K562 (cell line): ENCODE data around the gene FAM234B. TPM values are rescaled to one million over a fixed set of nuclear protein-coding genes. Genes with fewer than 3 reads are reported as not detected.

Source experiments
- ATAC-seq: fragments of 200-7000 bp; cut with Tn5 transposase; 3 replicates; pipeline ENCODE4 v1.9.1; 2020; ENCODE audit warnings: moderate library complexity
- BruUV-seq: library from RNA; stranded (reverse); fragments of 400-500 nt; replicated peaks from 2 replicates; lab custom pipeline; 2021; lab: Mats Ljungman, UMichigan
- CTCF ChIA-PET: fragments of 300-600 bp; formaldehyde crosslinking; extraction: SDS; loops from one replicate; lab custom pipeline; 2021; ENCODE audit warnings: low intra/inter-chr PET ratio; lab: Yijun Ruan, JAX
- POLR2A ChIA-PET: fragments of 300-600, 350-650 bp; sonication (Branson Sonifier 250); formaldehyde crosslinking; extraction: SDS; loops from one replicate; lab custom pipeline; 2021; ENCODE audit warnings: antibody characterized with exemption, inconsistent platforms; lab: Yijun Ruan, JAX
- DNase-seq, 4 experiments: peaks; one replicate each; pipeline versions ENCODE4 v3.0.0 to v3.0.0-alpha.2; 2011 to 2018; ENCODE audit warnings: low spot score in 3 of 4, mixed read lengths in 3 of 4; ENCODE audit errors: extremely low read depth in 1 of 4
- FAIRE-seq: peaks from 2 replicates; lab custom pipeline; 2011; peaks lifted over from hg19 to GRCh38; lab: Jason Lieb, UNC
- H2AFZ ChIP-seq: 2 replicates; pipeline ENCODE4 v1.6.0; 2011; ENCODE audit warnings: low read depth, low read length, control low read depth, inconsistent platforms
- H3K27ac ChIP-seq: fragments of 200-600 bp; 3 replicates; pipeline ENCODE4 v1.8.0; 2011; ENCODE audit warnings: low read depth, mild to moderate bottlenecking, control low read depth, inconsistent platforms, low read length, moderate library complexity, mixed read lengths; ENCODE audit errors: extremely low read depth
- H3K27me3 ChIP-seq, 2 experiments: fragments of 300-600 bp in 1 of 2; 2 replicates in 1 of 2; 3 replicates in 1 of 2; pipeline versions ENCODE4 v1.6.0 to v1.8.0; 2011; ENCODE audit warnings: inconsistent platforms in 2 of 2, low read length in 2 of 2, mild to moderate bottlenecking in 1 of 2, mixed read lengths in 1 of 2, moderate library complexity in 1 of 2; ENCODE audit not compliant: control insufficient read depth in 2 of 2, insufficient read depth in 2 of 2
- H3K36me3 ChIP-seq: fragments of 300-600 bp; 3 replicates; pipeline ENCODE4 v1.8.0; 2011; ENCODE audit warnings: mild to moderate bottlenecking, low read length, inconsistent platforms; ENCODE audit not compliant: control insufficient read depth, insufficient read depth
- H3K4me1 ChIP-seq, 2 experiments: fragments of 200-600 bp in 1 of 2; replicated peaks in 1 of 2; 2 replicates in 1 of 2; 3 replicates in 1 of 2; pipeline versions ENCODE4 v1.5.1 to v1.8.0; 2011; ENCODE audit warnings: inconsistent platforms in 2 of 2, low read length in 2 of 2, mild to moderate bottlenecking in 1 of 2, mixed read lengths in 1 of 2, moderate library complexity in 1 of 2; ENCODE audit not compliant: control insufficient read depth in 2 of 2, insufficient read depth in 2 of 2
- H3K4me2 ChIP-seq: 2 replicates; pipeline ENCODE4 v1.6.1; 2011; ENCODE audit warnings: low read length, control low read depth, inconsistent platforms, mixed read lengths; ENCODE audit not compliant: insufficient read depth
- H3K4me3 ChIP-seq: fragments of 200-600 bp; sonication (generic), shearing (Covaris generic); 2 replicates; pipeline ENCODE4 v1.5.1; 2016; ENCODE audit warnings: control low read depth, inconsistent platforms
- H3K79me2 ChIP-seq: fragments of 200-600 bp; 3 replicates; pipeline ENCODE4 v1.8.0; 2011; ENCODE audit warnings: low read length, inconsistent platforms; ENCODE audit not compliant: control insufficient read depth, insufficient read depth
- H3K9ac ChIP-seq, 2 experiments: 2 replicates each; pipeline versions ENCODE4 v1.6.0 to v1.6.1; 2011; ENCODE audit warnings: low read depth in 2 of 2, low read length in 2 of 2, control low read depth in 1 of 2, inconsistent platforms in 1 of 2, mild to moderate bottlenecking in 1 of 2, mixed read lengths in 1 of 2; ENCODE audit not compliant: insufficient read depth in 1 of 2
- H3K9me1 ChIP-seq: one replicate; pipeline ENCODE4 v1.6.0; 2011; ENCODE audit warnings: inconsistent platforms, mild to moderate bottlenecking, low read length, moderate library complexity; ENCODE audit not compliant: control insufficient read depth, insufficient read depth
- H3K9me3 ChIP-seq: replicated peaks from 2 replicates; pipeline ENCODE4 v1.5.1; 2011; ENCODE audit warnings: low read depth, low read length, inconsistent platforms; ENCODE audit not compliant: control insufficient read depth, insufficient read depth
- H4K20me1 ChIP-seq: replicated peaks from 2 replicates; pipeline ENCODE4 v1.6.1; 2011; ENCODE audit warnings: low read length, inconsistent platforms, mixed read lengths; ENCODE audit not compliant: control insufficient read depth, insufficient read depth
- CHCHD3 ChIP-seq: fragments of 250-450 bp; sonication (Bioruptor Pico); IDR thresholded peaks from 2 replicates; pipeline ENCODE4 v2.1.2; 2022; ENCODE audit warnings: mild to moderate bottlenecking
- DEAF1 ChIP-seq: fragments of 450-650 bp; formaldehyde crosslinking; IDR thresholded peaks from 2 replicates; pipeline ENCODE4 v1.4.0; 2020; ENCODE audit warnings: mild to moderate bottlenecking, moderate library complexity
- ELF2 ChIP-seq: fragments of 250-450 bp; sonication (Bioruptor Pico); IDR thresholded peaks from 2 replicates; pipeline ENCODE4 v1.5.0; 2021; ENCODE audit warnings: mild to moderate bottlenecking
- ELK1 ChIP-seq: sonication (generic); formaldehyde crosslinking; IDR thresholded peaks from 2 replicates; pipeline ENCODE4 v1.8.1; 2022; ENCODE audit warnings: missing genetic modification reagents
- HMGN3 ChIP-seq: IDR thresholded peaks from 2 replicates; pipeline ENCODE4 v1.6.1; 2011; ENCODE audit warnings: borderline replicate concordance, low read depth, mild to moderate bottlenecking, mixed read lengths, low read length; ENCODE audit not compliant: insufficient read length; ENCODE audit errors: extremely low read depth
- IRF9 ChIP-seq: fragments of 450-650 bp; IDR thresholded peaks from 2 replicates; pipeline ENCODE4 v1.6.1; 2016; ENCODE audit warnings: missing biosample characterization, missing genetic modification characterization
- MTA3 ChIP-seq: fragments of 450-650 bp; formaldehyde crosslinking; IDR thresholded peaks from 2 replicates; pipeline ENCODE4 v1.6.1; 2017; ENCODE audit warnings: mild to moderate bottlenecking, borderline replicate concordance
- NFE2L1 ChIP-seq: fragments of 450-650 bp; IDR thresholded peaks from 2 replicates; pipeline ENCODE4 v1.6.1; 2016; ENCODE audit warnings: missing genetic modification characterization, low read depth, mild to moderate bottlenecking, missing compliant biosample characterization, moderate library complexity, borderline replicate concordance
- PML ChIP-seq: IDR thresholded peaks from 2 replicates; pipeline ENCODE4 v1.6.1; 2012; ENCODE audit warnings: low read length, inconsistent platforms
- RBM22 ChIP-seq: fragments of 200-400 bp; formaldehyde crosslinking; IDR thresholded peaks from 2 replicates; pipeline ENCODE4 v1.6.1; 2018; ENCODE audit warnings: low read length, low read depth; ENCODE audit not compliant: poor library complexity, severe bottlenecking
- TSHZ1 ChIP-seq: fragments of 250-450 bp; sonication (Bioruptor Pico); IDR thresholded peaks from 2 replicates; pipeline ENCODE4 v1.4.0; 2020; ENCODE audit warnings: mild to moderate bottlenecking, moderate library complexity
- ZNF445 ChIP-seq: fragments of 250-450 bp; sonication (Bioruptor Pico); IDR thresholded peaks from 2 replicates; pipeline ENCODE4 v1.4.0; 2020; ENCODE audit warnings: low read depth, mild to moderate bottlenecking, moderate library complexity
- WGBS: fragments of 100-300 bp; shearing (Covaris generic); methylation state at CpG from one replicate; pipeline ENCODE4 v1.1.6; 2016; ENCODE audit warnings: low coverage, mixed read lengths; ENCODE audit not compliant: insufficient coverage; ENCODE audit errors: missing lambda C conversion rate; 5-methylcytosine and 5-hydroxymethylcytosine counted together
- in situ Hi-C: fragments of 300-500 bp; cut with MboI; formaldehyde crosslinking; loops from 4 replicates; pipeline ENCODE4 v1.15.0; 2018; ENCODE audit warnings: inconsistent platforms, mixed read lengths
- intact Hi-C: fragments of 100-400 bp; cut with micrococcal nuclease; formaldehyde crosslinking; loops from 2 replicates; pipeline ENCODE4 v1.14.2; 2022
- polyA plus RNA-seq, 8 experiments: library from polyadenylated mRNA; depleted of rRNA in 4 of 8; stranded (reverse) in 5 of 8; unstranded in 3 of 8; fragments of >200 nt; fragmentation: Nextera tagmentation in 2 of 8; fragmentation: Illumina TruSeq in 1 of 8; extraction: Ambion mirVana in 2 of 8; extraction: Trizol in 1 of 8; gene quantifications; 2 replicates each; pipeline versions ENCODE4 v1.2.1 to v1.2.3, GENCODE V29; 2011 to 2014; ENCODE audit warnings: inconsistent platforms in 1 of 8, missing spikeins in 1 of 8
- total RNA-seq, 7 experiments: library from RNA; depleted of rRNA in 6 of 7; stranded (reverse); fragments of >200 nt in 6 of 7; fragmentation: Illumina TruSeq in 2 of 7; extraction: Trizol in 2 of 7; gene quantifications; 2 replicates each; pipeline versions ENCODE4 v1.2.1 to v1.2.3, GENCODE V29; 2011 to 2021; ENCODE audit warnings: low replicate concordance in 1 of 7

Gene FAM234B
- total and polyA plus RNA-seq, 9 of the 15 experiments (the other 6 are each of a cell fraction or from before 2014, with no cell fraction given) = 1.00 to 4.3 (median 2.0) TPM

- in situ Hi-C loops = no loop called here
- ATAC-seq = no peak
- Histone ChIP-seq H3K9me3 (no peaks in the 10 kb centered on the region), H3K9ac (no peak overlapping the region), H3K9me1 (no peaks in the 10 kb centered on the region), H3K79me2 (no peaks in the 10 kb centered on the region), H3K36me3 (no peaks in the 10 kb centered on the region), H3K4me2 (no peak overlapping the region), H4K20me1 (no peaks in the 10 kb centered on the region), H3K4me1 (no peaks in the 10 kb centered on the region; a peak in 2 of 5 replicates), H3K27me3 (no peaks in the 10 kb centered on the region), H2AFZ (no peak overlapping the region), H3K27ac (no peak overlapping the region), H3K4me3 (no peak overlapping the region)
- BruUV-seq = no TSS peak
- WGBS = 31% methylated on average over 7 of the region's 9 CpGs
- intact Hi-C loops = no loop called here
- no peak for DNase-seq
- POLR2A ChIA-PET = interaction anchor here (0.9 to 1.2 kb wide), 2 partner anchors 9 to 15 kb away, joined by 4 read pairs; no protein-coding TSS in a partner anchor
- no peak for FAIRE-seq
- CTCF ChIA-PET = no interaction called here
- TF ChIP-seq TSHZ1 (CRISPR knock-in tag) (no peak), RBM22 (no peak), CHCHD3 (no peak), ELK1 (CRISPR knock-in tag) (no peak), IRF9 (tag) (no peak), NFE2L1 (tag) (no peak), HMGN3 (no peak), PML (no peak), DEAF1 (CRISPR knock-in tag) (no peak), ELF2 (CRISPR knock-in tag) (no peak), MTA3 (no peak), ZNF445 (CRISPR knock-in tag) (no peak)
These were observed 13.5 kb upstream of the FAM234B start for GRCh38 chr12:13030541-13031291.
